Endodermal cell (in vitro differentiated cells): Measurements from ENCODE around the gene COX8C. TPM values are rescaled to one million over a fixed set of nuclear protein-coding genes. Genes with fewer than 3 reads are reported as not detected.

Experiments
- DNase-seq: peaks from one replicate; pipeline ENCODE4 v3.0.0-alpha.2; 2017
- H3K27ac ChIP-seq: 2 replicates; pipeline ENCODE4 v1.5.1; 2013; ENCODE audit warnings: mild to moderate bottlenecking, low read depth, low read length, moderate library complexity
- H3K27me3 ChIP-seq: 2 replicates; pipeline ENCODE4 v1.6.1; 2013; ENCODE audit warnings: mild to moderate bottlenecking, low read length, moderate library complexity; ENCODE audit not compliant: insufficient read depth, control insufficient read depth, poor library complexity, severe bottlenecking
- H3K36me3 ChIP-seq: 2 replicates; pipeline ENCODE4 v1.7.0; 2013; ENCODE audit warnings: mild to moderate bottlenecking, low read length, moderate library complexity; ENCODE audit not compliant: control insufficient read depth, insufficient read depth
- H3K4me1 ChIP-seq: one replicate; pipeline ENCODE4 v1.7.0; 2013; ENCODE audit warnings: low read length; ENCODE audit not compliant: control insufficient read depth, insufficient read depth
- H3K4me3 ChIP-seq: 2 replicates; pipeline ENCODE4 v1.5.1; 2013; ENCODE audit warnings: mild to moderate bottlenecking, low read length, moderate library complexity
- H3K9ac ChIP-seq: 2 replicates; pipeline ENCODE4 v1.6.1; 2013; ENCODE audit warnings: mild to moderate bottlenecking, low read length, moderate library complexity; ENCODE audit not compliant: poor library complexity, severe bottlenecking; ENCODE audit errors: extremely low read depth
- H3K9me3 ChIP-seq: 2 replicates; pipeline ENCODE4 v1.6.1; 2013; ENCODE audit warnings: mild to moderate bottlenecking, low read length, moderate library complexity; ENCODE audit not compliant: control insufficient read depth
- H3K27ac Mint-ChIP-seq: 2 replicates; pipeline ENCODE4 v1.8.0; 2020; ENCODE audit warnings: mixed read lengths
- H3K27me3 Mint-ChIP-seq: 2 replicates; pipeline ENCODE4 v1.8.0; 2021; ENCODE audit warnings: mild to moderate bottlenecking, mixed read lengths; ENCODE audit not compliant: insufficient read depth
- H3K36me3 Mint-ChIP-seq: 2 replicates; pipeline ENCODE4 v1.8.0; 2020; ENCODE audit warnings: low read depth, mixed read lengths
- H3K4me1 Mint-ChIP-seq: 2 replicates; pipeline ENCODE4 v1.8.0; 2020; ENCODE audit warnings: mixed read lengths
- H3K4me3 Mint-ChIP-seq: 2 replicates; pipeline ENCODE4 v1.8.0; 2020; ENCODE audit warnings: mild to moderate bottlenecking, moderate library complexity, mixed read lengths
- H3K9me3 Mint-ChIP-seq: 2 replicates; pipeline ENCODE4 v1.8.0; 2020; ENCODE audit warnings: mild to moderate bottlenecking, mixed read lengths
- CTCF ChIP-seq: fragments of 200-600 bp; sonication (generic); conservative IDR thresholded peaks from 2 replicates; pipeline ENCODE4 v1.5.0; 2021; ENCODE audit warnings: antibody characterized with exemption, mild to moderate bottlenecking
- WGBS, 2 experiments: methylation state at CpG; one replicate each; pipeline versions ENCODE4 v1.1.5 to v1.1.7; 2013; ENCODE audit warnings: missing lambda C conversion rate in 2 of 2, mixed read lengths in 1 of 2; ENCODE audit not compliant: insufficient coverage in 1 of 2, insufficient read length in 1 of 2; 5-methylcytosine and 5-hydroxymethylcytosine counted together
- total RNA-seq, 2 donors: library from RNA; stranded (reverse); fragmentation: NEBNext Ultra II Directional in 1 of 2; extraction: Animal tissue kit (Norgen Biotek cat#: 25700) in 1 of 2; gene quantifications; 2 replicates in 1 of 2; 3 replicates in 1 of 2; pipeline ENCODE4 v1.2.1, GENCODE V29; 2021

COX8C gene
- total RNA-seq, 2 donors from 2014 or later, result not detected

- peaks cover 6% of the 10 kb centered on the region for H3K4me1 ChIP-seq
- Mint-ChIP-seq H3K36me3 (peaks cover 11% of the 10 kb centered on the region), H3K4me1 (peaks cover 37% of the 10 kb centered on the region), H3K27me3 (no peaks in the 10 kb centered on the region), H3K4me3 (no peak overlapping the region), H3K9me3 (no peaks in the 10 kb centered on the region), H3K27ac (peak overlapping the region; percentile 65)
- WGBS, 2 experiments, result 100% methylated on average over 1 of the region's 1 CpG; no CpG with 5 or more reads in 1 of the 2 experiments
- no peak for DNase-seq
- H3K9me3 ChIP-seq, result no peaks in the 10 kb centered on the region
- H3K27me3 ChIP-seq, result no peaks in the 10 kb centered on the region
- H3K4me3 ChIP-seq, result no peak overlapping the region
- no peaks in the 10 kb centered on the region for H3K36me3 ChIP-seq
- no peak for TF ChIP-seq CTCF
- no peak overlapping the region for H3K27ac ChIP-seq
- H3K9ac ChIP-seq, result no peak overlapping the region
These were observed 42.2 kb upstream of the COX8C start for GRCh38 chr14:93304771-93305170.

DNA sequence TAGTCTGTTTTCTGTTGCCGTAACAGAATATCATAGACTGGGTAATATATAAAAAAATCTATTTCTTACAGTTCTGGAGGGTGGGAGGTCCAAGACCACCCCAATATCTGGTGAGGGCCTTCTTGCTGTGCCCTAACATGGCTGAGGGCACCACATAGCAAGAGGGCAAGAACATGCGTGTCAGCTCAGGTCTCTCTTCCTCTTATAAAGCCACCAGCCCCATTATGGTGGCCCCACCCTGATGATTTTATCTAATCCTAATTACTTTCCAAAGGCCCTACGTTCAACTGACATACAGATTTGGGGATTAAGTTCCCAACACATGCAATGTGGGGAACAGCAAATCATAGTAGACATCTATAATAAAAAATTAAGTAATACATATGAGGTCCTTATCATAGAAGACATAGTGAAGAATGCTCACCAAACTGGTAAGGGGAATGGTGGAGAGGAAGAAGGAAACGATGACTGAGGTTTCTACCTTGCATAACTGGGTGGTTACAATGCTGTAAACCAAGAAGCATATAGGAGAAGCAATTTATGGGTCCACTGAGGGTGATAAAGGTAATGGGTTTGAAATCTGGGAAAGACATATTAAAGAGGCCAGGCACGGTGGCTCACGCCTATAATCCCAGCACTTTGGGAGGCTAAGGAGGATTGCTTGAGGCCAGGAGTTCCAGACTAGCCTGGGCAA, 41.1 kb upstream of the COX8C start:
- H3K9ac ChIP-seq, result no peak overlapping the region
- no peaks in the 10 kb centered on the region for H3K9me3 Mint-ChIP-seq
- H3K9me3 ChIP-seq, result no peaks in the 10 kb centered on the region
- no peak overlapping the region for H3K4me3 ChIP-seq
- H3K4me1 Mint-ChIP-seq, result peaks cover 40% of the 10 kb centered on the region
- no peak overlapping the region for H3K27ac ChIP-seq
- H3K27ac Mint-ChIP-seq, result no peak overlapping the region
- no peaks in the 10 kb centered on the region for H3K36me3 ChIP-seq
- H3K27me3 Mint-ChIP-seq, result no peaks in the 10 kb centered on the region
- TF ChIP-seq CTCF, result no peak
- DNase-seq, result no peak
- H3K36me3 Mint-ChIP-seq, result peaks cover 11% of the 10 kb centered on the region
- 96 to 98% methylated on average over 4 to 5 of the region's 6 CpGs for WGBS, 2 experiments
- H3K27me3 ChIP-seq, result no peaks in the 10 kb centered on the region
- H3K4me1 ChIP-seq, result peaks cover 6% of the 10 kb centered on the region
- H3K4me3 Mint-ChIP-seq, result no peak overlapping the region

DNA sequence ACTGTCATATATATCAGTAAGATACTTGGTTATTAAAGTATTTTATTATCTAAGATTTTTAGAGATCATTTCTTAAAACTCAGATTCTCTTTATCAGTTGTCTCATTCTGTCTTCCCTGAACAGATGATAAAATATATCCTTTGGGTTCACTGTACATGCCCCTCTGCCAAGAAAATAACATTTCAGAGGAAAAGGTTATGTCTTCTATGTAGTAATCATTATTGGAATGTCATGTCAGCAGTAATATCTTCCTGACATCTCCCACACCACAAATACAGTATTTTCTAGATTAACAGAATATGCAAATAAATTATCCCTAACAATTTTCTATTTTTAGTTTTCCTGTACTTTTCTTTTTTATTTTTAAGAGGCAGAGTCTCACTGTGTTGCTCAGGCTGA, 40.2 kb upstream of the COX8C start:
- H3K27me3 Mint-ChIP-seq, result no peaks in the 10 kb centered on the region

More for the DNA sequence above, 40.2 kb upstream of the COX8C start:
- Histone ChIP-seq H3K27me3 (no peaks in the 10 kb centered on the region), H3K9me3 (no peaks in the 10 kb centered on the region), H3K4me1 (peaks cover 6% of the 10 kb centered on the region), H3K9ac (no peak overlapping the region), H3K4me3 (no peak overlapping the region), H3K36me3 (no peaks in the 10 kb centered on the region), H3K27ac (no peak overlapping the region)
- no peak overlapping the region for H3K4me3 Mint-ChIP-seq
- H3K9me3 Mint-ChIP-seq, result no peaks in the 10 kb centered on the region
- peaks cover 37% of the 10 kb centered on the region for H3K4me1 Mint-ChIP-seq
- H3K27ac Mint-ChIP-seq, result no peak overlapping the region
- peaks cover 11% of the 10 kb centered on the region for H3K36me3 Mint-ChIP-seq
- no peak for DNase-seq
- TF ChIP-seq CTCF, result no peak
